ENCODE measurements around the gene KCTD19. TPM values are rescaled to one million over a fixed set of nuclear protein-coding genes. Genes with fewer than 3 reads are reported as not detected.
A peak's percentile ranks its signal among the peaks of the same experiment; 100 is the strongest.

KCTD19 gene
- total and polyA plus RNA-seq, 8 donors = 0.73 to 13.1 (median 7.7) TPM; not detected in 1

DNA sequence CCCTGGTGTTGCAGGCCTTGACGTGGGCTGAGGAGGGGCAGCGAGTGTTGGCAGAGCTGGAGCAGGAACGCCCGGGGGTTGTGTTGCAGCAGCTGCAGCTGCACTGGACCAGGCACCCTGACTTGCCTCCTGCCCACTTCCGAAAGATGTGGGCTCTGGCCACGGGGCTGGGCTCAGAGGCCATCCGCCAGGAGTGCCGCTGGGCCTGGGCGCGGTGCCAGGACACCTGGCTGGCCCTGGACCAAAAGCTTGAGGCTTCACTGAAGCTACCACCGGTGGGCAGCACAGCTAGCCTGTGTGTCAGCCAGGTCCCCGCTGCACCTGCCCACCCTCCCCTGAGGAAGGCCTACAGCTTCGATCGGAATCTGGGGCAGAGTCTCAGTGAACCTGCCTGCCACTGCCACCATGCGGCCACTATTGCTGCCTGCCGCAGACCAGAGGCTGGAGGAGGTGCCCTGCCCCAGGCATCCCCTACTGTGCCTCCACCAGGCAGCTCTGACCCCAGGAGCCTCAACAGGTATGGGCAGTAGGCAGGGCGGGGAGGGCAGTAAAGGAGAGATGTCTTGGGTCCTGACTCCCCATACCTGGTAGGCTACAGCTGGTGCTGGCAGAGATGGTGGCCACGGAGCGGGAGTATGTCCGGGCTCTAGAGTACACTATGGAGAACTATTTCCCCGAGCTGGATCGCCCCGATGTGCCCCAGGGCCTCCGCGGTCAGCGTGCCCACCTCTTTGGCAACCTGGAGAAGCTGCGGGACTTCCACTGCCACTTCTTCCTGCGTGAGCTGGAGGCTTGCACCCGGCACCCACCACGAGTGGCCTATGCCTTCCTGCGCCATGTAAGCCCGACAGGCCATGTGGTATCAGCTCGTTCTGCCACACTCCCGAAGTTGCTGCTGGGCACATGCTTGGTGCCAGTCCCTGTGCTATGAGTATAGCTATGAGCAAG is 41.6 kb downstream of the KCTD19 start:
- ATAC-seq = peak; percentile 77
- Histone ChIP-seq H3K4me1 (peaks cover 0 to 1% of the 10 kb centered on the region in 2 donors), H3K27ac (no peak overlapping the region), H3K27me3 (no peaks in the 10 kb centered on the region), H3K36me3 (no peaks in the 10 kb centered on the region), H3K4me3 (no peak overlapping the region), H3K9me3 (no peaks in the 10 kb centered on the region)
- TF ChIP-seq, protein P1, sequence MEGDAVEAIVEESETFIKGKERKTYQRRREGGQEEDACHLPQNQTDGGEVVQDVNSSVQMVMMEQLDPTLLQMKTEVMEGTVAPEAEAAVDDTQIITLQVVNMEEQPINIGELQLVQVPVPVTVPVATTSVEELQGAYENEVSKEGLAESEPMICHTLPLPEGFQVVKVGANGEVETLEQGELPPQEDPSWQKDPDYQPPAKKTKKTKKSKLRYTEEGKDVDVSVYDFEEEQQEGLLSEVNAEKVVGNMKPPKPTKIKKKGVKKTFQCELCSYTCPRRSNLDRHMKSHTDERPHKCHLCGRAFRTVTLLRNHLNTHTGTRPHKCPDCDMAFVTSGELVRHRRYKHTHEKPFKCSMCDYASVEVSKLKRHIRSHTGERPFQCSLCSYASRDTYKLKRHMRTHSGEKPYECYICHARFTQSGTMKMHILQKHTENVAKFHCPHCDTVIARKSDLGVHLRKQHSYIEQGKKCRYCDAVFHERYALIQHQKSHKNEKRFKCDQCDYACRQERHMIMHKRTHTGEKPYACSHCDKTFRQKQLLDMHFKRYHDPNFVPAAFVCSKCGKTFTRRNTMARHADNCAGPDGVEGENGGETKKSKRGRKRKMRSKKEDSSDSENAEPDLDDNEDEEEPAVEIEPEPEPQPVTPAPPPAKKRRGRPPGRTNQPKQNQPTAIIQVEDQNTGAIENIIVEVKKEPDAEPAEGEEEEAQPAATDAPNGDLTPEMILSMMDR (IDR thresholded peaks at IDR 0.05) = no peak
- intact Hi-C loops (cut with DNase I) = no loop called here
- peak in 2 of 4 donors; percentile 28 to 82 for DNase-seq

DNA sequence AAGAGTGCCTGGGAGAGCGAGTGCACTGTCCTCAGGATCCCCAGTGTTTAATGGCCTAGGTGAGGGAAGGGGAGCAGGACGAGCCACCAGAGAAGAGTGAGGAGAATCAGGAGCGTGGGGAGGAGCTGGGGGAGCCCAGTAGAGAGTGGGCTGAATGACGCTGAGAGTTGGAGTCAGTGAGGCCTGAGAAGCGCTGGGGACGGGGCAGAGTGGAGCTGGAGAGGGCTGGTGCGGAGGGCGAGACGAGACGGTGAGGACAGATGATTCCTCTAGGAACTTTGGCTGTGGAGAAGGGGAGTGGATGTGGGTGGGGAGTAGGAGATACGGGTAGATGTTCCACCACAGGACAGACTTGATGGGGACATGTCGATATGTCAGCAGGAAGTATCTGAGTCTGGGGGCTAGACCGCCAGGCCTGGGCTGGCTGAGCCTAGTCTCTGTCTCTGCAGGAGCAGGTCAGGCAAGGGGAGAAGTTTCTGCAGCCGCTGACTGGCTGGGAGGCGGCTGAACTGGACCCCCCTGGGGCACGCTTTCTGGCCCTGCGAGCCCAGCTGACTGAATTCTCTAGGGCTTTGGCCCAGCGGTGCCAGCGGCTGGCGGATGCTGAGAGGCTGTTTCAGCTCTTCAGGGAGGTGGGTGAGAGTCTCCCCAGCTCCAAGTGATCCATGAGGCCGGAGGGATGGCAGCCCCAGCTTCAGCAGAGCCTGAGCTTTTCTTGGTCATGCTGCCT is 42.5 kb downstream of the KCTD19 start:
- H3K4me1 ChIP-seq = peaks cover 4 to 8% of the 10 kb centered on the region in 2 donors
- H3K36me3 ChIP-seq = no peaks in the 10 kb centered on the region
- intact Hi-C loops (cut with DNase I) = no loop called here
- no peak overlapping the region for H3K27ac ChIP-seq
- TF ChIP-seq, protein P1 (IDR thresholded peaks at IDR 0.05) = no peak
- DNase-seq = no peak
- no peaks in the 10 kb centered on the region for H3K9me3 ChIP-seq
- H3K4me3 ChIP-seq = no peak overlapping the region
- H3K27me3 ChIP-seq = no peaks in the 10 kb centered on the region
- ATAC-seq = no peak

DNA sequence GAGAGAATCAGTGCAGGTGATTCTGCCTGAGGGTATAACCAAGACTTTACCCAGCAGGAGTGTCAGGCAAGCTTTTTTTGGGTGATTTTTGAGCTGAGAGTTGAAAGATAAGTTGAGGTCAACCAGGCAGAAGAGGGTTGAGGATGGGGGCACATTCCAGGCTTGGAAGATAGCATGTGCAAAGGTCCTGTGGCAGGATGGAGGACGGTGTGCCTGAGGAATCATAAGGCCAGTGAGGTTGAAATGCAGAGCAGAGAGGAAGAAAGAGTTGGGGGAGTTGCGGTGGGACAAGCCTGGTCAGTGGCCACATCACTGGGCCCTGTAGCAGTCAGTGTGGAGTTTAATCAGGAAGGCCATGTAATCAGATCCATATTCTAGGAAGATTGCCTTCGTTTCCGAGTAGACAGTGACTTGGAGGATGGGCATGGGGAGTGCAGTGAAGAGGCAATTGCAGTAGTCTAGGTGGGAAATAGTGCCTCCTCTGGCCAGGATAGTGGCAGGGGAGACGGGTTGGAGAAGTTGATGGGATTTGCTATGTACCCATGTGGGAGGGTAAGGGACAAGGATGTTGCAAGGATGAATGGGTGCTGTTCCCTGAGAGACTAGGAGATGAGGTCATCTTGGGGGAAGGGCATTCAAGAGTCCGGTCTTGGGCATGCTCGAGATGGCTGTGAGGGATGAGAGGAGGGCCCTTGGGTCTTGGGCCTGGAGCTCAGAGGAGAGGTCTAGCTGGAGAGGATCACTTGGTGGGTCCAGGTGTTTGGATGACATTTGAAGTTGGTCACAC is 43.3 kb downstream of the KCTD19 start:
- no peak for ATAC-seq

DNA sequence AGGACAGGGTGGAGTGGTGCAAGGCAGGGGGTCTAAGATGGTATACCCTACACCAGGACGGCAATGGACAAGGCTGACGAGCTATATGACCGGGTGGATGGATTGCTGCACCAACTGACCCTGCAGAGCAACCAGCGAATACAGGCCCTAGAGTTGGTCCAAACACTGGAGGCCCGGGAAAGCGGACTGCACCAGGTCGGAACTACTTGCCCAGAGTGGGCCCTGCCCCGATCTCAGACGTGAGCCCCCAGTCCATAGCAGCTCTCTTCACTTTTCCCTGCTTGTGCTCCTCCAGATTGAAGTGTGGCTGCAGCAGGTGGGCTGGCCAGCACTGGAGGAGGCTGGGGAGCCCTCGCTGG is 44.1 kb downstream of the KCTD19 start:
- Histone ChIP-seq H3K27ac (no peak overlapping the region), H3K27me3 (no peaks in the 10 kb centered on the region), H3K4me3 (no peak overlapping the region), H3K9me3 (no peaks in the 10 kb centered on the region), H3K4me1 (peaks cover 11 to 22% of the 10 kb centered on the region in 2 donors), H3K36me3 (no peaks in the 10 kb centered on the region)
- ATAC-seq (no peak), DNase-seq (no peak)
- TF ChIP-seq, protein P1 (IDR thresholded peaks at IDR 0.05) = no peak
- intact Hi-C loops (cut with DNase I) = no loop called here

More for the DNA sequence above, 43.3 kb downstream of the KCTD19 start:
- peaks cover 6 to 14% of the 10 kb centered on the region in 2 donors for H3K4me1 ChIP-seq
- no peaks in the 10 kb centered on the region for H3K27me3 ChIP-seq
- intact Hi-C loops (cut with DNase I) = no loop called here
- no peak overlapping the region for H3K27ac ChIP-seq
- H3K4me3 ChIP-seq = no peak overlapping the region
- TF ChIP-seq, protein P1 (IDR thresholded peaks at IDR 0.05) = no peak
- H3K36me3 ChIP-seq = no peaks in the 10 kb centered on the region
- no peak for DNase-seq
- H3K9me3 ChIP-seq = no peaks in the 10 kb centered on the region

Measured in left lung (tissue), 10 donors.